GM12878 (cell line): Measurements from ENCODE around the gene FICD. TPM values are rescaled to one million over a fixed set of nuclear protein-coding genes. Genes with fewer than 3 reads are reported as not detected.

Source experiments
- ATAC-seq: fragments of 200-7000 bp; cut with Tn5 transposase; 3 replicates; pipeline ENCODE4 v1.9.1; 2020; ENCODE audit warnings: mild to moderate bottlenecking, moderate library complexity
- BruUV-seq: library from RNA; stranded (reverse); fragments of 400-500 nt; replicated peaks from 2 replicates; lab custom pipeline; 2021; lab: Mats Ljungman, UMichigan
- CTCF ChIA-PET: fragments of 300-600 bp; sonication (Branson Sonifier 250); formaldehyde crosslinking; extraction: SDS; loops from one replicate; lab custom pipeline; 2021; ENCODE audit warnings: inconsistent platforms; lab: Yijun Ruan, JAX
- POLR2A ChIA-PET: fragments of 350-600 bp; formaldehyde crosslinking; extraction: SDS; loops from one replicate; lab custom pipeline; 2021; ENCODE audit warnings: inconsistent platforms; lab: Charles Lee
- RAD21 ChIA-PET: fragments of 300-600 bp; sonication (Branson Sonifier 250); formaldehyde crosslinking; loops from one replicate; lab custom pipeline; 2023; ENCODE audit warnings: antibody characterized with exemption; ENCODE audit not compliant: unreplicated experiment; lab: Charles Lee
- SMC1A ChIA-PET: fragments of 300-600 bp; sonication (Branson Sonifier 250); formaldehyde crosslinking; loops from one replicate; lab custom pipeline; 2023; ENCODE audit not compliant: unreplicated experiment, uncharacterized antibody; lab: Charles Lee
- DNase-seq: peaks from one replicate; pipeline ENCODE4 v3.0.0-alpha.2; 2011; ENCODE audit warnings: low read depth, low spot score
- FAIRE-seq: peaks from 3 replicates; lab custom pipeline; 2011; peaks lifted over from hg19 to GRCh38; lab: Jason Lieb, UNC
- H2AFZ ChIP-seq: 2 replicates; pipeline ENCODE4 v1.6.0; 2011; ENCODE audit warnings: low read depth, low read length, control low read depth; ENCODE audit not compliant: control insufficient read depth
- H3K27ac ChIP-seq: 2 replicates; pipeline ENCODE4 v1.5.1; 2011; ENCODE audit warnings: control low read depth; ENCODE audit not compliant: control insufficient read depth, insufficient read depth
- H3K27me3 ChIP-seq, 2 experiments: replicated peaks in 1 of 2; 2 replicates each; pipeline versions ENCODE4 v1.6.0 to v1.6.1; 2011; ENCODE audit warnings: low read length in 1 of 2; ENCODE audit not compliant: control insufficient read depth in 2 of 2, insufficient read depth in 2 of 2
- H3K36me3 ChIP-seq, 2 experiments: 2 replicates each; pipeline ENCODE4 v1.5.1; 2011; ENCODE audit warnings: low read length in 1 of 2; ENCODE audit not compliant: control insufficient read depth in 2 of 2, insufficient read depth in 2 of 2
- H3K4me1 ChIP-seq: 2 replicates; pipeline ENCODE4 v1.6.1; 2011; ENCODE audit warnings: mild to moderate bottlenecking, low read length, moderate library complexity, mixed read lengths; ENCODE audit not compliant: control insufficient read depth, insufficient read depth
- H3K4me2 ChIP-seq: 2 replicates; pipeline ENCODE4 v1.6.0; 2011; ENCODE audit warnings: control low read depth; ENCODE audit not compliant: control insufficient read depth, insufficient read depth
- H3K4me3 ChIP-seq: fragments of 200-600 bp; sonication (generic); 2 replicates; pipeline ENCODE4 v1.5.1; 2016
- H3K79me2 ChIP-seq: 2 replicates; pipeline ENCODE4 v1.6.0; 2011; ENCODE audit warnings: low read length; ENCODE audit not compliant: control insufficient read depth, insufficient read depth
- H3K9ac ChIP-seq: 2 replicates; pipeline ENCODE4 v1.8.0; 2011; ENCODE audit warnings: low read length, control low read depth, mixed read lengths; ENCODE audit not compliant: control insufficient read depth, insufficient read depth
- H3K9me3 ChIP-seq: replicated peaks from 3 replicates; pipeline ENCODE4 v1.5.1; 2011; ENCODE audit warnings: mild to moderate bottlenecking, low read length; ENCODE audit not compliant: control insufficient read depth, insufficient read depth
- H4K20me1 ChIP-seq: 2 replicates; pipeline ENCODE4 v1.6.0; 2011; ENCODE audit not compliant: control insufficient read depth, insufficient read depth
- POLR2A ChIP-seq: IDR thresholded peaks from 2 replicates; pipeline ENCODE4 v1.6.1; 2011; ENCODE audit warnings: low read depth, mild to moderate bottlenecking, low read length
- POLR2AphosphoS5 ChIP-seq: IDR thresholded peaks from 2 replicates; pipeline ENCODE4 v1.6.1; 2011; ENCODE audit warnings: mild to moderate bottlenecking, low read length, inconsistent platforms
- WGBS: methylation state at CpG from one replicate; pipeline ENCODE4 v1.1.6; 2016; ENCODE audit warnings: low lambda C conversion rate; ENCODE audit not compliant: insufficient replicate concordance, insufficient coverage; ENCODE audit errors: missing lambda C conversion rate; 5-methylcytosine and 5-hydroxymethylcytosine counted together
- in situ Hi-C: fragments of 300-500 bp; cut with MboI; formaldehyde crosslinking; loops from 9 replicates; pipeline ENCODE4 v1.14.3; 2018; ENCODE audit warnings: mixed read lengths
- intact Hi-C: fragments of 100-400 bp; cut with micrococcal nuclease; formaldehyde crosslinking; loops from one replicate; pipeline ENCODE4 v1.14.2; 2022; ENCODE audit not compliant: unreplicated experiment
- polyA plus RNA-seq, 11 experiments: library from polyadenylated mRNA; depleted of rRNA in 4 of 11; unstranded in 6 of 11; stranded (reverse) in 5 of 11; fragments of >200 nt; fragmentation: Nextera tagmentation in 4 of 11; fragmentation: Illumina TruSeq in 1 of 11; extraction: Ambion mirVana in 4 of 11; extraction: Trizol in 1 of 11; gene quantifications; 1 replicate in 1 of 11; 2 replicates in 10 of 11; pipeline versions ENCODE4 v1.2.1 to v1.2.3, GENCODE V29; 2011 to 2016; ENCODE audit warnings: inconsistent platforms in 2 of 11, missing spikeins in 2 of 11, low read depth in 1 of 11
- total RNA-seq, 4 experiments: library from RNA; depleted of rRNA in 3 of 4; stranded (reverse); fragments of >200 nt in 3 of 4; fragmentation: Illumina TruSeq in 1 of 4; extraction: Trizol in 1 of 4; gene quantifications; 2 replicates each; pipeline versions ENCODE4 v1.2.1 to v1.2.3, GENCODE V29; 2013 to 2021
- TF ChIP-seq, protein P1 (sequence below): IDR thresholded peaks from 2 replicates; pipeline ENCODE4 v1.6.1; 2011; ENCODE audit warnings: borderline replicate concordance, low read depth, mild to moderate bottlenecking, moderate library complexity, low read length; ENCODE audit not compliant: insufficient read depth, poor library complexity, severe bottlenecking

FICD gene
- total and polyA plus RNA-seq, 10 of the 15 experiments (the other 5 are each of a cell fraction or from before 2014, with no cell fraction given), result 1.1 to 9.4 (median 4.3) TPM

GRCh38 chr12:108518101-108518715, 3.1 kb downstream of the FICD start:
- TF ChIP-seq, protein P1, sequence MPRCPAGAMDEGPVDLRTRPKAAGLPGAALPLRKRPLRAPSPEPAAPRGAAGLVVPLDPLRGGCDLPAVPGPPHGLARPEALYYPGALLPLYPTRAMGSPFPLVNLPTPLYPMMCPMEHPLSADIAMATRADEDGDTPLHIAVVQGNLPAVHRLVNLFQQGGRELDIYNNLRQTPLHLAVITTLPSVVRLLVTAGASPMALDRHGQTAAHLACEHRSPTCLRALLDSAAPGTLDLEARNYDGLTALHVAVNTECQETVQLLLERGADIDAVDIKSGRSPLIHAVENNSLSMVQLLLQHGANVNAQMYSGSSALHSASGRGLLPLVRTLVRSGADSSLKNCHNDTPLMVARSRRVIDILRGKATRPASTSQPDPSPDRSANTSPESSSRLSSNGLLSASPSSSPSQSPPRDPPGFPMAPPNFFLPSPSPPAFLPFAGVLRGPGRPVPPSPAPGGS, result no peak
- TF ChIP-seq POLR2AphosphoS5, result peak; percentile 0; the same call in 1 of the 2 replicates
- peak; percentile 51 for TF ChIP-seq POLR2A
- ChIA-PET RAD21 (no interaction called here), CTCF (interaction anchor here (0.7 kb wide), 1 partner anchor 17 kb away, joined by 3 read pairs; no protein-coding TSS in a partner anchor), SMC1A (interaction anchor here (0.7 to 1.4 kb wide), 2 partner anchors 8 to 284 kb away, joined by 3 read pairs; no protein-coding TSS in a partner anchor), POLR2A (no interaction called here)
- no peak for ATAC-seq
- no peak for FAIRE-seq
- Histone ChIP-seq H3K27ac (no peak overlapping the region), H3K9me3 (no peaks in the 10 kb centered on the region), H3K79me2 (peaks cover 16% of the 10 kb centered on the region), H3K4me3 (no peak overlapping the region), H2AFZ (no peak overlapping the region), H3K4me1 (peaks cover 9% of the 10 kb centered on the region), H3K4me2 (no peak overlapping the region), H4K20me1 (peaks cover 3% of the 10 kb centered on the region; the same call in 1 of the 2 replicates), H3K27me3 (no peaks in the 10 kb centered on the region), H3K9ac (no peak overlapping the region), H3K36me3 (peaks cover 26 to 32% of the 10 kb centered on the region in 2 experiments)
- BruUV-seq, result no TSS peak
- intact Hi-C loops (loop anchor here (5.0 to 10.0 kb wide), 2 partner anchors 99 to 153 kb away; no protein-coding TSS in a partner anchor), in situ Hi-C loops (loop anchor here (25.0 kb wide), 1 partner anchor 831 kb away; the partner anchor contains the start of gene PWP1)
- no peak for DNase-seq
- 94% methylated on average over 24 of the region's 24 CpGs for WGBS
